Measurements from ENCODE around the gene SEL1L.
A peak's percentile ranks its signal among the peaks of the same experiment; 100 is the strongest.

The SEL1L gene

DNA sequence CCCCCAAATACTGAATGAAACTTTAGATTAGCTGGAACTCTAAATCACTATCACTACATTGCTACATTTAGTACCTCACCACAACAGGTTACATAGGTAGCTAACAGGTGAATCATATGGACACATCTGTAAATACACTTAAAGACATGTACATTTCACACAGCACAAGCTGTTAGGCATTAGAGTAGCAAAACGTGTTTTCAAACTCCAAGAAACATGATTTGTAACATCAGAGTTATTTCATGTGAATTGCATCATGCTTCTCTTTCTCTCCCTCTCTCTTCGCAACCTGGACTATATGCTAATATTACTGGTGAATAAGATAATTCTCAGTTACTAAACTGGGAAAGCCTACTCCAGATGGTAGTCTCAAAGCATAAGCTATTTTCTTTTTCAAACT lies 4.3 kb downstream of the SEL1L start:
- WGBS = no CpG with 5 or more reads among the region's 2 CpGs
- H3K27me3 ChIP-seq (ENCODE audit: control insufficient read depth in 1 of 2, insufficient read depth in 1 of 2, low read length in 2 of 2) = no peaks in the 10 kb centered on the region
- no peak overlapping the region for H3K18ac ChIP-seq (ENCODE audit: low read depth in 1 of 2, low read length in 2 of 2)
- no peak overlapping the region for H4K8ac ChIP-seq (ENCODE audit: low read length)
- no peak overlapping the region for H3K27ac ChIP-seq (ENCODE audit: low read length, poor library complexity, severe bottlenecking)
- H3K79me1 ChIP-seq (replicated peaks; ENCODE audit: low read length, poor library complexity, severe bottlenecking) = peaks cover 7% of the 10 kb centered on the region
- no peak overlapping the region for H3K4ac ChIP-seq (ENCODE audit: low read depth in 1 of 2, low read length in 2 of 2)
- peaks cover 6 to 29% of the 10 kb centered on the region in 2 experiments for H3K36me3 ChIP-seq (ENCODE audit: control insufficient read depth in 1 of 2, insufficient read depth in 2 of 2, low read depth in 1 of 2, low read length in 2 of 2)
- no peak overlapping the region for H2BK120ac ChIP-seq (ENCODE audit: low read depth, low read length)
- H3K9me3 ChIP-seq (ENCODE audit: control insufficient read depth, low read length) = no peaks in the 10 kb centered on the region
- H4K91ac ChIP-seq (ENCODE audit: low read length) = no peak overlapping the region
- H3K4me2 ChIP-seq (ENCODE audit: low read length, poor library complexity, severe bottlenecking) = no peak overlapping the region
- DNase-seq = peak; percentile 43
- no peak overlapping the region for H2AK5ac ChIP-seq (ENCODE audit: low read length, severe bottlenecking)
- H3K4me3 ChIP-seq (ENCODE audit: insufficient read depth in 1 of 2, low read depth in 1 of 2, low read length in 2 of 2) = no peak overlapping the region
- H2BK5ac ChIP-seq (ENCODE audit: low read depth, low read length, poor library complexity, severe bottlenecking) = no peak overlapping the region
- H2AFZ ChIP-seq (ENCODE audit: low read depth, low read length) = no peak overlapping the region
- no peak overlapping the region for H3K23ac ChIP-seq (ENCODE audit: low read length in 2 of 2)
- H3K14ac ChIP-seq (ENCODE audit: low read length in 2 of 2) = no peak overlapping the region
- H3K9ac ChIP-seq (ENCODE audit: low read length) = peak overlapping the region; percentile 19
- no peak overlapping the region for H2BK12ac ChIP-seq (ENCODE audit: low read length in 2 of 2)
- peaks cover 1% of the 10 kb centered on the region for H3K4me1 ChIP-seq (ENCODE audit: control insufficient read depth, insufficient read depth, low read depth, low read length)
- H2BK15ac ChIP-seq (ENCODE audit: low read depth, poor library complexity, severe bottlenecking) = no peak overlapping the region

DNA sequence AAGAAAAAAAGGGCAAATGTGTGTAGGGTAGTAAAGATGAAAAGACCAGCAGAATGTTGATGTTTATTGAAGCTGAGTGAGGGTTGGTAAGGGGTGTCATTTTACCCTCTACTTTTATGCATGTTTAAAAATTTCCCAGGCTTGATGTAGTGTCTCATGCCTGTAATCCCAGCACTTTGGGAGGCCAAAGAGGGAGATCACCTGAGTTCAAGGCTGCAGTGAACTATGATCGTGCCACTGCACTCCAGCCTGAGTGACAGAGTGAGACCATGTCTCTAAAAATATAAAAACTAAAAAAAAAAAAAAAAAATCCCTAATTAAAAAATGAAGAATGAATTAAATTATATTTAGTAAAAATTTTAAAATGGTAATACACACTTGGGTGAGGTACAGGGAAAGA lies 8.5 kb downstream of the SEL1L start:
- no peaks in the 10 kb centered on the region for H3K9me3 ChIP-seq (ENCODE audit: control insufficient read depth, low read length)
- no peak overlapping the region for H3K27ac ChIP-seq (ENCODE audit: low read length, poor library complexity, severe bottlenecking)
- H3K4ac ChIP-seq (ENCODE audit: low read depth in 1 of 2, low read length in 2 of 2) = no peak overlapping the region
- no peak overlapping the region for H4K8ac ChIP-seq (ENCODE audit: low read length)
- no CpG with 5 or more reads among the region's 1 CpG for WGBS
- H3K27me3 ChIP-seq (ENCODE audit: control insufficient read depth in 1 of 2, insufficient read depth in 1 of 2, low read length in 2 of 2) = no peaks in the 10 kb centered on the region
- no peak overlapping the region for H3K9ac ChIP-seq (ENCODE audit: low read length)
- no peak for DNase-seq
- H3K4me3 ChIP-seq (ENCODE audit: insufficient read depth in 1 of 2, low read depth in 1 of 2, low read length in 2 of 2) = no peak overlapping the region
- no peak overlapping the region for H2BK12ac ChIP-seq (ENCODE audit: low read length in 2 of 2)
- H2BK5ac ChIP-seq (ENCODE audit: low read depth, low read length, poor library complexity, severe bottlenecking) = no peak overlapping the region
- no peak overlapping the region for H3K18ac ChIP-seq (ENCODE audit: low read depth in 1 of 2, low read length in 2 of 2)
- H2AK5ac ChIP-seq (ENCODE audit: low read length, severe bottlenecking) = no peak overlapping the region
- H2BK15ac ChIP-seq (ENCODE audit: low read depth, poor library complexity, severe bottlenecking) = no peak overlapping the region
- H4K91ac ChIP-seq (ENCODE audit: low read length) = no peak overlapping the region
- H3K23ac ChIP-seq (ENCODE audit: low read length in 2 of 2) = no peak overlapping the region
- no peak overlapping the region for H2AFZ ChIP-seq (ENCODE audit: low read depth, low read length)
- no peaks in the 10 kb centered on the region for H3K4me1 ChIP-seq (ENCODE audit: control insufficient read depth, insufficient read depth, low read depth, low read length)
- H3K14ac ChIP-seq (ENCODE audit: low read length in 2 of 2) = no peak overlapping the region
- H2BK120ac ChIP-seq (ENCODE audit: low read depth, low read length) = no peak overlapping the region
- peaks cover 4 to 69% of the 10 kb centered on the region in 2 experiments for H3K36me3 ChIP-seq (ENCODE audit: control insufficient read depth in 1 of 2, insufficient read depth in 2 of 2, low read depth in 1 of 2, low read length in 2 of 2)
- H3K4me2 ChIP-seq (ENCODE audit: low read length, poor library complexity, severe bottlenecking) = no peak overlapping the region
- peaks cover 9% of the 10 kb centered on the region for H3K79me1 ChIP-seq (replicated peaks; ENCODE audit: low read length, poor library complexity, severe bottlenecking)

DNA sequence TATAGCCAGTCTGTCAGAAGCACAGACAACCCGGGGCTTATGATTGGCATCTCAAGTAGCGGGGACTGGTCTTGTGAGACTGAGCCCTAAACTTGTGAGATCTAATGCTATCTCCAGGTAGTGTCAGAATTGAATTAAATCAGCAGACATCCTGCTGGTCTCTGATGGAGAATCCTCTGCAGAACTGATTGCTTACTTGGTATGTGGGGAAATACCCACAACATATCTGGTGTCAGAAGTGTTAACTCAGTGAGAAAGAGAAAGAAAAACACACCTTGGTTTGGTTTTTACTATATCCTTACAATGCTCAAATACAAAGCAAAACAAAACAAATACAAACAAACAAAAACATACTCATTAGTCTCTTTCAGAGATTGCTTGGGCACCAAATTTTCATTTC lies 10.0 kb downstream of the SEL1L start:
- no peak overlapping the region for H2AFZ ChIP-seq (ENCODE audit: low read depth, low read length)
- no peak overlapping the region for H3K4me3 ChIP-seq (ENCODE audit: insufficient read depth in 1 of 2, low read depth in 1 of 2, low read length in 2 of 2)
- no peak overlapping the region for H3K23ac ChIP-seq (ENCODE audit: low read length in 2 of 2)
- no peak overlapping the region for H3K27ac ChIP-seq (ENCODE audit: low read length, poor library complexity, severe bottlenecking)
- peaks cover 4 to 72% of the 10 kb centered on the region in 2 experiments for H3K36me3 ChIP-seq (ENCODE audit: control insufficient read depth in 1 of 2, insufficient read depth in 2 of 2, low read depth in 1 of 2, low read length in 2 of 2)
- no peak overlapping the region for H2BK5ac ChIP-seq (ENCODE audit: low read depth, low read length, poor library complexity, severe bottlenecking)
- no peak overlapping the region for H3K4ac ChIP-seq (ENCODE audit: low read depth in 1 of 2, low read length in 2 of 2)
- no peaks in the 10 kb centered on the region for H3K27me3 ChIP-seq (ENCODE audit: control insufficient read depth in 1 of 2, insufficient read depth in 1 of 2, low read length in 2 of 2)
- no peak overlapping the region for H2AK5ac ChIP-seq (ENCODE audit: low read length, severe bottlenecking)
- H3K79me1 ChIP-seq (replicated peaks; ENCODE audit: low read length, poor library complexity, severe bottlenecking) = peaks cover 15% of the 10 kb centered on the region
- WGBS = 79% methylated on average over 2 of the region's 2 CpGs
- no peak overlapping the region for H3K9ac ChIP-seq (ENCODE audit: low read length)
- no peak overlapping the region for H2BK12ac ChIP-seq (ENCODE audit: low read length in 2 of 2)
- no peak overlapping the region for H2BK120ac ChIP-seq (ENCODE audit: low read depth, low read length)
- no peak overlapping the region for H2BK15ac ChIP-seq (ENCODE audit: low read depth, poor library complexity, severe bottlenecking)
- H4K8ac ChIP-seq (ENCODE audit: low read length) = no peak overlapping the region
- no peak overlapping the region for H3K18ac ChIP-seq (ENCODE audit: low read depth in 1 of 2, low read length in 2 of 2)
- H3K4me2 ChIP-seq (ENCODE audit: low read length, poor library complexity, severe bottlenecking) = no peak overlapping the region
- no peaks in the 10 kb centered on the region for H3K4me1 ChIP-seq (ENCODE audit: control insufficient read depth, insufficient read depth, low read depth, low read length)
- no peak for DNase-seq
- no peaks in the 10 kb centered on the region for H3K9me3 ChIP-seq (ENCODE audit: control insufficient read depth, low read length)
- H4K91ac ChIP-seq (ENCODE audit: low read length) = no peak overlapping the region
- H3K14ac ChIP-seq (ENCODE audit: low read length in 2 of 2) = no peak overlapping the region

DNA sequence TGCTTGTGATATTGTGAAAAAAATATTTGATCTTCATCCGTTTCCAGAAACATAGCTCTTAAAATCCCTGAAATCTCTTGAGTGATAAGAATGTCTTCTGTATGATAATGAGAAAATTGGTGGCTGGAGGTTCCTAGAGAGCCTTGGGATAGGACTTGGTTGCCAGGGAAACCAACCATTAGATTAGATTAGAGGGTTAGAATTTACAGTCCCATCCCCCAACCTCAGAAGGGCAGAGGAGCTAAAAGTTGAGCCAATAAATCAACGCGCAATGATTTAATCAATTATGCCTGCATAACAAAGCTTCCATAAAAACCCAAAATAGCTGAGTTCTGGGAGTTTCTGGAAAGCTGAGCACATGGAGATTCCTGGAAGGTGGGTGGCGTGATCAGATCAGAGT lies 10.6 kb downstream of the SEL1L start:
- peaks cover 4 to 72% of the 10 kb centered on the region in 2 experiments for H3K36me3 ChIP-seq (ENCODE audit: control insufficient read depth in 1 of 2, insufficient read depth in 2 of 2, low read depth in 1 of 2, low read length in 2 of 2)
- no peak overlapping the region for H2BK120ac ChIP-seq (ENCODE audit: low read depth, low read length)
- H3K9ac ChIP-seq (ENCODE audit: low read length) = no peak overlapping the region
- no peak overlapping the region for H3K4me2 ChIP-seq (ENCODE audit: low read length, poor library complexity, severe bottlenecking)
- H3K18ac ChIP-seq (ENCODE audit: low read depth in 1 of 2, low read length in 2 of 2) = no peak overlapping the region
- no peak overlapping the region for H4K91ac ChIP-seq (ENCODE audit: low read length)
- no peaks in the 10 kb centered on the region for H3K27me3 ChIP-seq (ENCODE audit: control insufficient read depth in 1 of 2, insufficient read depth in 1 of 2, low read length in 2 of 2)
- no peak overlapping the region for H4K8ac ChIP-seq (ENCODE audit: low read length)
- no peak overlapping the region for H3K14ac ChIP-seq (ENCODE audit: low read length in 2 of 2)
- no peak overlapping the region for H3K27ac ChIP-seq (ENCODE audit: low read length, poor library complexity, severe bottlenecking)
- no peak overlapping the region for H3K4ac ChIP-seq (ENCODE audit: low read depth in 1 of 2, low read length in 2 of 2)
- 93% methylated on average over 4 of the region's 4 CpGs for WGBS
- no peak overlapping the region for H2BK12ac ChIP-seq (ENCODE audit: low read length in 2 of 2)
- H3K9me3 ChIP-seq (ENCODE audit: control insufficient read depth, low read length) = no peaks in the 10 kb centered on the region
- peaks cover 15% of the 10 kb centered on the region for H3K79me1 ChIP-seq (replicated peaks; ENCODE audit: low read length, poor library complexity, severe bottlenecking)
- no peaks in the 10 kb centered on the region for H3K4me1 ChIP-seq (ENCODE audit: control insufficient read depth, insufficient read depth, low read depth, low read length)
- H2AFZ ChIP-seq (ENCODE audit: low read depth, low read length) = no peak overlapping the region
- no peak overlapping the region for H2BK5ac ChIP-seq (ENCODE audit: low read depth, low read length, poor library complexity, severe bottlenecking)
- DNase-seq = no peak
- no peak overlapping the region for H2BK15ac ChIP-seq (ENCODE audit: low read depth, poor library complexity, severe bottlenecking)
- H3K23ac ChIP-seq (ENCODE audit: low read length in 2 of 2) = no peak overlapping the region
- H3K4me3 ChIP-seq (ENCODE audit: insufficient read depth in 1 of 2, low read depth in 1 of 2, low read length in 2 of 2) = no peak overlapping the region
- no peak overlapping the region for H2AK5ac ChIP-seq (ENCODE audit: low read length, severe bottlenecking)
